Osteocyte (in vitro differentiated cells): ENCODE results near the gene RALGPS1. TPM values are rescaled to one million over a fixed set of nuclear protein-coding genes. Genes with fewer than 3 reads are reported as not detected.

ENCODE experiments used
- DNase-seq: peaks from one replicate; pipeline ENCODE4 v3.0.0; 2021; ENCODE audit warnings: mixed read lengths; ENCODE audit not compliant: unreplicated experiment; ENCODE audit errors: extremely low spot score
- H3K27ac Mint-ChIP-seq: one replicate; pipeline ENCODE4 v1.8.0; 2021; ENCODE audit warnings: mild to moderate bottlenecking, mixed read lengths; ENCODE audit not compliant: unreplicated experiment
- H3K27me3 Mint-ChIP-seq: one replicate; pipeline ENCODE4 v1.8.0; 2021; ENCODE audit warnings: mixed read lengths; ENCODE audit not compliant: unreplicated experiment
- H3K36me3 Mint-ChIP-seq: one replicate; pipeline ENCODE4 v1.8.0; 2021; ENCODE audit warnings: mixed read lengths; ENCODE audit not compliant: unreplicated experiment
- H3K4me1 Mint-ChIP-seq: one replicate; pipeline ENCODE4 v1.8.0; 2021; ENCODE audit warnings: mixed read lengths; ENCODE audit not compliant: unreplicated experiment
- H3K4me3 Mint-ChIP-seq: one replicate; pipeline ENCODE4 v1.8.0; 2021; ENCODE audit warnings: mild to moderate bottlenecking, moderate library complexity, mixed read lengths; ENCODE audit not compliant: unreplicated experiment
- H3K9me3 Mint-ChIP-seq: one replicate; pipeline ENCODE4 v1.8.0; 2021; ENCODE audit warnings: mixed read lengths; ENCODE audit not compliant: unreplicated experiment
- total RNA-seq: library from RNA; stranded (reverse); gene quantifications from 2 replicates; pipeline ENCODE4 v1.2.1, GENCODE V29; 2021
- TF ChIP-seq, protein P1 (sequence below): fragments of 200-600 bp; sonication (generic); IDR thresholded peaks from 2 replicates; pipeline ENCODE4 v1.5.0; 2021; ENCODE audit warnings: antibody characterized with exemption, mild to moderate bottlenecking, moderate library complexity

Gene RALGPS1
- total RNA-seq, 1 donor from 2014 or later = 9.9 TPM

DNA sequence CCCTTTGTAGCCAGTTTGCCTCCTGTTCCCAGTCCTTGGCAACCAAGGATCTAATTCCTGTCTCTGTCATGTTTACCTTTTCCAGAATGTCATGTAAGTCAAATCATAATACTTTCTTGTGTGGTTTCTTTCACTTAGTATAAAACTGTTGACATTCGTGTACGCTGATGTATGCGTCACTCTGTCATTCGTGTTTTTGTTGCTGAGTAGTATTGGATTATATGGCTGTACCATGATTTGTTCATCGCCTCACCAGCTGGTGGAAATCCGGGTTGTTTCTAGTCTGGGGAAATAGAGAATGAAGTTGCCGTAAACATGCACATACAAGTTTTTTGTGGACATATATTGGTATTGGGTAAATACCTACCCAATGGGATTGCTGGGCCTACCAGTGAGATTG lies 110.5 kb downstream of the RALGPS1 start:
- Mint-ChIP-seq H3K36me3 (no peaks in the 10 kb centered on the region), H3K27me3 (no peaks in the 10 kb centered on the region), H3K4me3 (no peak overlapping the region), H3K4me1 (peaks cover 32% of the 10 kb centered on the region), H3K27ac (no peak overlapping the region), H3K9me3 (no peaks in the 10 kb centered on the region)
- no peak for DNase-seq
- TF ChIP-seq, protein P1, sequence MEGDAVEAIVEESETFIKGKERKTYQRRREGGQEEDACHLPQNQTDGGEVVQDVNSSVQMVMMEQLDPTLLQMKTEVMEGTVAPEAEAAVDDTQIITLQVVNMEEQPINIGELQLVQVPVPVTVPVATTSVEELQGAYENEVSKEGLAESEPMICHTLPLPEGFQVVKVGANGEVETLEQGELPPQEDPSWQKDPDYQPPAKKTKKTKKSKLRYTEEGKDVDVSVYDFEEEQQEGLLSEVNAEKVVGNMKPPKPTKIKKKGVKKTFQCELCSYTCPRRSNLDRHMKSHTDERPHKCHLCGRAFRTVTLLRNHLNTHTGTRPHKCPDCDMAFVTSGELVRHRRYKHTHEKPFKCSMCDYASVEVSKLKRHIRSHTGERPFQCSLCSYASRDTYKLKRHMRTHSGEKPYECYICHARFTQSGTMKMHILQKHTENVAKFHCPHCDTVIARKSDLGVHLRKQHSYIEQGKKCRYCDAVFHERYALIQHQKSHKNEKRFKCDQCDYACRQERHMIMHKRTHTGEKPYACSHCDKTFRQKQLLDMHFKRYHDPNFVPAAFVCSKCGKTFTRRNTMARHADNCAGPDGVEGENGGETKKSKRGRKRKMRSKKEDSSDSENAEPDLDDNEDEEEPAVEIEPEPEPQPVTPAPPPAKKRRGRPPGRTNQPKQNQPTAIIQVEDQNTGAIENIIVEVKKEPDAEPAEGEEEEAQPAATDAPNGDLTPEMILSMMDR = no peak

- DNase-seq = no peak
- Mint-ChIP-seq H3K27ac (no peak overlapping the region), H3K36me3 (no peaks in the 10 kb centered on the region), H3K4me3 (no peak overlapping the region), H3K4me1 (peaks cover 12% of the 10 kb centered on the region), H3K27me3 (no peaks in the 10 kb centered on the region), H3K9me3 (no peaks in the 10 kb centered on the region)
- TF ChIP-seq, protein P1 = no peak
Measured at GRCh38 chr9:127027694-127028093, 113.1 kb downstream of the RALGPS1 start.

DNA sequence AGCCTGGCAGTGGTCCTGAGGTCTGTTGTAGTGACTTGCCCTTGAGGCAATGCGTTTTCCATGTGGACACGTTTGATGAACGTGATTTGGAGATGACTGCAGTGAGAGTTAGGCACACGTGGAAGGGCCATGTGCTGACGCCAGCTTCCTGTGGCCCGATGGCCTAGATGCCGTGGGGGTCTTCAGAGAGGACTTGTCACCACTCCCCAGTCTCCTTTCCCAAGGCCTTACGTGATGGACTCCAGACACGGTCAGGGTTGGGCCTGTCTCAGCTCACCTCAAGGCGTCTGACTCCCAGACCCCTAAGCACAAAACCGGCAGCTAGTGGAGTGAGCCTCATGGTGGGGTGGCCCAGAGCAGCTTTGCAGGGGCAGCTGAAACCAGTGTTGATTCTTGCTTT lies 115.0 kb downstream of the RALGPS1 start:
- H3K4me1 Mint-ChIP-seq = peaks cover 3% of the 10 kb centered on the region
- TF ChIP-seq, protein P1 = no peak
- H3K4me3 Mint-ChIP-seq = no peak overlapping the region
- no peak for DNase-seq
- no peaks in the 10 kb centered on the region for H3K36me3 Mint-ChIP-seq
- H3K9me3 Mint-ChIP-seq = no peaks in the 10 kb centered on the region
- no peak overlapping the region for H3K27ac Mint-ChIP-seq
- H3K27me3 Mint-ChIP-seq = no peaks in the 10 kb centered on the region

DNA sequence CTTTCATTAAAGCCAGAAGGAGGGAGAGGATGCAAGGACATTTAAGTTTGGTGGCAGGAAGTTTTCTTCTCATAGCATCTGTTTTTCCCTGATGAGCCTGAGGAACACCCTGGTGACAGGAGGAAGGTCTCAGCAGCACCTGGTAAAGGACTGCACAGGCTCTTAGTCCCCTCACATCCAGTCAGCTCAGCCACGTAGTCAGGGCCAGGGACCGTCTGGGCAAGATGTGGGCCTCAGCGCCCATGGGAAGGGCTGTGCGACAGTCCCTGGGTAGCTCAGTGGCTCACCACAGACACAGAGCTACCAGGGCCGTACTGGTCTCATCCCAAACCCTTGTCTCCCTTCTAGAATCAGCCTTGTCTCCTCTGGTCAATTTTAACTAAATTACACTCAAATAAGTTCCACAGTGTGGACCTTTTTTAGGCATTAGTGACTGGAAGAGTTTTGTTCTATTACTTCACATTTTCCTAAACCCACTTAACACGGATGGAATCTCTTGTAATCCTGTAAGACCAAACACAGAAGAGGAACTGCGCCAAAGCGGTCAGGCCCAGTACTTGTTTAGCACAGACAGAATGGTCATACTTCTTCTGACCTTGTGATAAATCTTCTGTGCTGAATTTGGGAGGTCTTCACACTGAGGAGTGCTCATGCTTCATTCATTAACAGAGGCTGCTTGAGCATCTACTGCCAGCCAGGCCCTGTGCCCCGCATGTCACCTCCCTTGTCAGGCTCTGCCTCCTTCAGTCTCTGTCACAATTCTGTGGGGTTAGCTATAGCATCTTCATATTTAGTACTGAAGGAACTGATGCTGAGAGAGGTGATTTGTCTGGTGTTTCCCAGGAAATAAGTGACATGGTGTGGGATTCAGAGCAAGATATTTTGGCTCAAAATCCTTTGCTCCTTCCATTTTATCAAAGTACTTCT lies 116.5 kb downstream of the RALGPS1 start:
- Mint-ChIP-seq H3K27me3 (no peaks in the 10 kb centered on the region), H3K4me1 (peaks cover 12% of the 10 kb centered on the region), H3K36me3 (no peaks in the 10 kb centered on the region), H3K9me3 (no peaks in the 10 kb centered on the region), H3K27ac (no peak overlapping the region), H3K4me3 (no peak overlapping the region)
- DNase-seq = no peak
- TF ChIP-seq, protein P1 = no peak

DNA sequence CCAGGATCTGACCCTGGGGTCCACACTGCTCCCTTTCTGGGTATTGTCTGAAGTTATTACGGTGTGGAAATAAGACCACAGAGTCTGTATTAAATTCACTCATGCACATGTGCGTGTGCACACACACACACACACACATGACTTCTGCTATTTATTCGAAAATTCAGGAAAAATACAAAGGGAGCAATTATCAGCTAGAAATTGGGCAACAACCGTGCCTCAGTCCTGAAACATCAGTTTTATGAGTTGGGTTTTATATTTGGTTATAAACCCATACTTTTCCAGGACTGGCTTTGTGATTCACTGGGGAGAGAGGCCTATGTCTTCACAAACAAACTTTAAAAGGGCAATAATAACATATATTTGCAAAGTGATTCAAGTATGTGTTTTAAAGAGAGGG lies 117.7 kb downstream of the RALGPS1 start:
- DNase-seq = no peak
- TF ChIP-seq, protein P1 = no peak
- no peak overlapping the region for H3K27ac Mint-ChIP-seq
- H3K4me1 Mint-ChIP-seq = peaks cover 13% of the 10 kb centered on the region
- no peak overlapping the region for H3K4me3 Mint-ChIP-seq
- H3K36me3 Mint-ChIP-seq = no peaks in the 10 kb centered on the region
- H3K27me3 Mint-ChIP-seq = no peaks in the 10 kb centered on the region
- H3K9me3 Mint-ChIP-seq = no peaks in the 10 kb centered on the region
